ENCODE measurements around the gene CELF4. TPM values are rescaled to one million over a fixed set of nuclear protein-coding genes. Genes with fewer than 3 reads are reported as not detected.

The CELF4 gene
- total RNA-seq, 3 donors from 2014 or later (not counting 1 experiment from before 2014, with no cell fraction given), result not detected

DNA sequence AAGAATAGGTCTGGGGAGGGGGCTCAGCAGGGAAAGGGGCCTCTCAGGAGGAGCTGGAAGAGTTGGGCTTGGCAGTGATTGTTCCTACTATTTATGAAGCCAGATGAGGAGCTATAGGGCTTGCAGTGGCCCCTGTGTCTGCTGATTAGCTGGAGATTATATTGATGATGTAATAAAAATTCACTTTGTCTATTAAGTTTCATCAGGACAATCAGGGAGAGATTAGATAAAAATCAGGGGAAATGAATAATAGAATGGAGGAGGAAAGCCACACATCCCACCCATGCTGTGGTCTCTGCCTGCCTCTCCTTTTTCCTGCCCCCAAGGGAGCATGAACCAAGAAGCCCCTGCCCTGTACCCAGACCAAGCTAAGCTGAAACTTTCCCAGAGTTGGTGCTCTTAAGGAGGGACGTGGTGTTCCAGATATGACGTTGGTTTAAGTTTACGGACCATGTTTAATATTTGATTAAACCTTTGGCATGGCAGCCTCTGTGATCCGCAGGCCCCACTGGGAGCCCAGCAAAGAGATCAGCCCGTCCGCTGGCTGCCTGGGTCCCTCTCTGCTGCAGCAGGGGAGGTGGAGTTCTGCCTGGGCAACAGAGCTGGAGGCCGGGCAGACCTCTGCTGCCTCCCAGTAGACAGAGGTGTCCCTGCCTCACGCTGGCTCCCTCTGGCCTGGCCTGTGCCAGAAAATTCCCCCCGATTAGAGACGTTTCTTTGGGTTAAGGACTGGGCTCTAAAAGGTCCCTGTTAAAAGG lies 15.3 kb downstream of the CELF4 start:
- H3K4me3 Mint-ChIP-seq, result no peak overlapping the region
- no peaks in the 10 kb centered on the region for H3K9me3 Mint-ChIP-seq
- Histone ChIP-seq H3K27ac (ENCODE audit: low read length) (no peak overlapping the region), H3K9me3 (ENCODE audit: control insufficient read depth, insufficient read depth, low read length) (no peaks in the 10 kb centered on the region), H3K4me1 (ENCODE audit: control insufficient read depth, insufficient read depth, low read length) (no peaks in the 10 kb centered on the region), H3K36me3 (ENCODE audit: control insufficient read depth, insufficient read depth, low read length) (no peaks in the 10 kb centered on the region), H3K27me3 (ENCODE audit: control insufficient read depth, insufficient read depth, low read length) (no peaks in the 10 kb centered on the region), H3K4me3 (ENCODE audit: low read length) (no peak overlapping the region)
- DNase-seq (no peak), ATAC-seq (no peak)
- intact Hi-C loops (cut with micrococcal nuclease), result no loop called here
- H3K27me3 Mint-ChIP-seq (ENCODE audit: low read depth in 2 of 2), result no peaks in the 10 kb centered on the region
- H3K27ac Mint-ChIP-seq, result no peak overlapping the region
- H3K4me1 Mint-ChIP-seq, result no peaks in the 10 kb centered on the region
- TF ChIP-seq, protein P1, sequence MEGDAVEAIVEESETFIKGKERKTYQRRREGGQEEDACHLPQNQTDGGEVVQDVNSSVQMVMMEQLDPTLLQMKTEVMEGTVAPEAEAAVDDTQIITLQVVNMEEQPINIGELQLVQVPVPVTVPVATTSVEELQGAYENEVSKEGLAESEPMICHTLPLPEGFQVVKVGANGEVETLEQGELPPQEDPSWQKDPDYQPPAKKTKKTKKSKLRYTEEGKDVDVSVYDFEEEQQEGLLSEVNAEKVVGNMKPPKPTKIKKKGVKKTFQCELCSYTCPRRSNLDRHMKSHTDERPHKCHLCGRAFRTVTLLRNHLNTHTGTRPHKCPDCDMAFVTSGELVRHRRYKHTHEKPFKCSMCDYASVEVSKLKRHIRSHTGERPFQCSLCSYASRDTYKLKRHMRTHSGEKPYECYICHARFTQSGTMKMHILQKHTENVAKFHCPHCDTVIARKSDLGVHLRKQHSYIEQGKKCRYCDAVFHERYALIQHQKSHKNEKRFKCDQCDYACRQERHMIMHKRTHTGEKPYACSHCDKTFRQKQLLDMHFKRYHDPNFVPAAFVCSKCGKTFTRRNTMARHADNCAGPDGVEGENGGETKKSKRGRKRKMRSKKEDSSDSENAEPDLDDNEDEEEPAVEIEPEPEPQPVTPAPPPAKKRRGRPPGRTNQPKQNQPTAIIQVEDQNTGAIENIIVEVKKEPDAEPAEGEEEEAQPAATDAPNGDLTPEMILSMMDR (IDR thresholded peaks at IDR 0.05), result no peak
- WGBS (ENCODE audit: insufficient coverage), result 85% methylated on average over 10 of the region's 10 CpGs
- no peaks in the 10 kb centered on the region for H3K36me3 Mint-ChIP-seq

DNA sequence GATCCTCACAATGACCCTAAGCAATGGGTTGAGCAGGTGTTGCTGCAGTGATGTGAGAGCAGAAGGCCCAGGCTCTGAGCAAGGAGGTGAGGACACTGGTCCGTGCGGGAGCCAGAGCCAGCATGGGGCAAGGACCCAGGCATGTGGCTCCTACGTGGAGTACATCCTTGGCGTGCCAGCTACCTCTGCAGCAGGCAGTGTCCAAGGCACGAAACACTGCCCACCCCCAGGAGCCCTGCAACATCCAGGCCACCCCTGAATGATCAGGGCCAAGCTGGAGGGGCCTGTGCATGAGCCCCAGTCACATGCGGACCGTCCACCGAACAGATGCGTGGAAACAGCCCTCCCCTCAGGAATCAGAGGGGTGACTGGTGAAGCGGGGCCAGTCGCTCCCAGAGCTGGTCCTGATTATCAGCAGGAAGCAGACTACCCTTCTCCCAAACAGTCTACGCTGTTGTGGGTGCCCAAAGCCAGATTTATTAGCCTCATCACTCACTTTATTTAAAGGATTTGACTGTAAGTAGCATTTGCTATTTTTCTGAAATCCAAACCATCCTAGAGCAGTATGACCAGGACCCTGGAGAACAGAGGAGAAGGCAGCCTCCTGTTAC lies 16.8 kb downstream of the CELF4 start:
- no peaks in the 10 kb centered on the region for H3K9me3 ChIP-seq (ENCODE audit: control insufficient read depth, insufficient read depth, low read length)
- no peaks in the 10 kb centered on the region for H3K36me3 ChIP-seq (ENCODE audit: control insufficient read depth, insufficient read depth, low read length)
- Mint-ChIP-seq H3K4me3 (no peak overlapping the region), H3K27me3 (ENCODE audit: low read depth in 2 of 2) (no peaks in the 10 kb centered on the region), H3K9me3 (no peaks in the 10 kb centered on the region), H3K36me3 (no peaks in the 10 kb centered on the region), H3K4me1 (no peaks in the 10 kb centered on the region), H3K27ac (no peak overlapping the region)
- no peaks in the 10 kb centered on the region for H3K4me1 ChIP-seq (ENCODE audit: control insufficient read depth, insufficient read depth, low read length)
- intact Hi-C loops (cut with micrococcal nuclease), result no loop called here
- no peak overlapping the region for H3K4me3 ChIP-seq (ENCODE audit: low read length)
- WGBS (ENCODE audit: insufficient coverage), result 85% methylated on average over 12 of the region's 12 CpGs
- TF ChIP-seq, protein P1 (IDR thresholded peaks at IDR 0.05), result no peak
- DNase-seq (no peak), ATAC-seq (no peak)
- no peaks in the 10 kb centered on the region for H3K27me3 ChIP-seq (ENCODE audit: control insufficient read depth, insufficient read depth, low read length)
- no peak overlapping the region for H3K27ac ChIP-seq (ENCODE audit: low read length)

DNA sequence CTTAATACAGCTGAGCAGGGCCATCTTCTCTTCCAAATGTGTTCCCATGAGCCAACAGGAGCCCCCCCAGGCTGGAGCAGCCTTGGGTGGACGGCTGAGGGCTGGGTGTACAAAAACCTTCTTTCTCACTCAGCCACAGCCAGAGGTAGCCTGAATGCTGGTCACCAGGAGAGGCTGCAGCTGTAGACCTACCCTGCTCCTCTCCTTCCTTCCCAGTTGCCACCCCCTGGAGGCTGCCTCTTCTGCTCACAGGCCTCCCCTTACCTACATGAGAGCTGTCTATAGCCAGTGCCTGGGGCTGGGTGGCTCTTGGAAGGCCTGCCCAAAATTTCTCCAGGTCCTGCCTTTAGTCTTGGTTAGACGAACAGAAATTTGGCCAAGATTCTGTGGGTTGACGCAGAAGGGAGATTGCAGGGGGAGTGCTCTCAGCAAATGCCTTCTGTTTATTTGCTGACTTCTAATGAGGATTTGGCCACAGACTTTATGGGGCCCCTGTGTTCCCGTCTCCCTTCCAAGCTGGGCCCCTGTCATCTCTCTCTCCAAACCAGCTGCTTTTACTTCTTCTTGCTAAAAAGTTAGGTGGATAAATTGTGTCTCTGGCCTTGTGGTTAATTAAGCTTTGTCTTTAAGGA lies 18.3 kb downstream of the CELF4 start:
- TF ChIP-seq, protein P1 (IDR thresholded peaks at IDR 0.05), result no peak
- H3K27me3 Mint-ChIP-seq (ENCODE audit: low read depth in 2 of 2), result no peaks in the 10 kb centered on the region
- no peak for DNase-seq
- intact Hi-C loops (cut with micrococcal nuclease), result no loop called here
- H3K27ac ChIP-seq (ENCODE audit: low read length), result no peak overlapping the region
- H3K27me3 ChIP-seq (ENCODE audit: control insufficient read depth, insufficient read depth, low read length), result no peaks in the 10 kb centered on the region
- H3K9me3 ChIP-seq (ENCODE audit: control insufficient read depth, insufficient read depth, low read length), result no peaks in the 10 kb centered on the region
- no peak for ATAC-seq
- 83% methylated on average over 4 of the region's 4 CpGs for WGBS (ENCODE audit: insufficient coverage)
- no peaks in the 10 kb centered on the region for H3K36me3 Mint-ChIP-seq
- H3K9me3 Mint-ChIP-seq, result no peaks in the 10 kb centered on the region
- H3K27ac Mint-ChIP-seq, result no peak overlapping the region
- H3K4me3 Mint-ChIP-seq, result no peak overlapping the region
- H3K4me1 ChIP-seq (ENCODE audit: control insufficient read depth, insufficient read depth, low read length), result no peaks in the 10 kb centered on the region
- H3K36me3 ChIP-seq (ENCODE audit: control insufficient read depth, insufficient read depth, low read length), result no peaks in the 10 kb centered on the region
- no peak overlapping the region for H3K4me3 ChIP-seq (ENCODE audit: low read length)
- H3K4me1 Mint-ChIP-seq, result no peaks in the 10 kb centered on the region
